ENCODE measurements around the gene PDHB. TPM values are rescaled to one million over a fixed set of nuclear protein-coding genes. Genes with fewer than 3 reads are reported as not detected.
A peak's percentile ranks its signal among the peaks of the same experiment; 100 is the strongest.

Gene PDHB
- total RNA-seq, 2 experiments from 2014 or later: 60.8 to 86.6 TPM

GRCh38 chr3:58383904-58384303 is 49.7 kb downstream of the PDHB start:
- Histone ChIP-seq H4K20me1 (ENCODE audit: insufficient read depth, low read length) (peaks cover 17% of the 10 kb centered on the region; the same call in 1 of the 2 replicates), H3K4me1 (ENCODE audit: insufficient read depth, low read length, poor library complexity, severe bottlenecking) (peaks cover 37% of the 10 kb centered on the region), H3K4me3 (ENCODE audit: low read depth, low read length, poor library complexity, severe bottlenecking) (no peak overlapping the region), H3K9me2 (ENCODE audit: insufficient read depth, low read length) (no peaks in the 10 kb centered on the region), H3K36me3 (ENCODE audit: insufficient read depth, low read length) (peaks cover 86% of the 10 kb centered on the region), H2AFZ (ENCODE audit: low read length) (no peak overlapping the region), H3K27ac (ENCODE audit: low read depth, low read length, poor library complexity, severe bottlenecking) (peak overlapping the region; percentile 38), H3K9me3 (ENCODE audit: low read length) (no peaks in the 10 kb centered on the region), H3K79me2 (ENCODE audit: insufficient read depth, low read depth, low read length) (peaks cover 14% of the 10 kb centered on the region; the same call in 1 of the 2 replicates), H3K4me2 (ENCODE audit: low read length) (no peak overlapping the region)
- TF ChIP-seq, protein P1, sequence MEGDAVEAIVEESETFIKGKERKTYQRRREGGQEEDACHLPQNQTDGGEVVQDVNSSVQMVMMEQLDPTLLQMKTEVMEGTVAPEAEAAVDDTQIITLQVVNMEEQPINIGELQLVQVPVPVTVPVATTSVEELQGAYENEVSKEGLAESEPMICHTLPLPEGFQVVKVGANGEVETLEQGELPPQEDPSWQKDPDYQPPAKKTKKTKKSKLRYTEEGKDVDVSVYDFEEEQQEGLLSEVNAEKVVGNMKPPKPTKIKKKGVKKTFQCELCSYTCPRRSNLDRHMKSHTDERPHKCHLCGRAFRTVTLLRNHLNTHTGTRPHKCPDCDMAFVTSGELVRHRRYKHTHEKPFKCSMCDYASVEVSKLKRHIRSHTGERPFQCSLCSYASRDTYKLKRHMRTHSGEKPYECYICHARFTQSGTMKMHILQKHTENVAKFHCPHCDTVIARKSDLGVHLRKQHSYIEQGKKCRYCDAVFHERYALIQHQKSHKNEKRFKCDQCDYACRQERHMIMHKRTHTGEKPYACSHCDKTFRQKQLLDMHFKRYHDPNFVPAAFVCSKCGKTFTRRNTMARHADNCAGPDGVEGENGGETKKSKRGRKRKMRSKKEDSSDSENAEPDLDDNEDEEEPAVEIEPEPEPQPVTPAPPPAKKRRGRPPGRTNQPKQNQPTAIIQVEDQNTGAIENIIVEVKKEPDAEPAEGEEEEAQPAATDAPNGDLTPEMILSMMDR (conservative IDR thresholded peaks at IDR 0.05; ENCODE audit: low read length): no peak
- BruUV-seq (replicated peaks): no TSS peak
- no peak for DNase-seq (ENCODE audit: low spot score)
- CTCF ChIA-PET (ENCODE audit: unreplicated experiment): no interaction called here
- intact Hi-C loops (cut with micrococcal nuclease; ENCODE audit: unreplicated experiment): no loop called here
- POLR2A ChIA-PET: interaction anchor here (1.0 to 1.3 kb wide), 2 partner anchors 10 to 43 kb away, joined by 4 to 6 read pairs; no protein-coding TSS in a partner anchor

DNA sequence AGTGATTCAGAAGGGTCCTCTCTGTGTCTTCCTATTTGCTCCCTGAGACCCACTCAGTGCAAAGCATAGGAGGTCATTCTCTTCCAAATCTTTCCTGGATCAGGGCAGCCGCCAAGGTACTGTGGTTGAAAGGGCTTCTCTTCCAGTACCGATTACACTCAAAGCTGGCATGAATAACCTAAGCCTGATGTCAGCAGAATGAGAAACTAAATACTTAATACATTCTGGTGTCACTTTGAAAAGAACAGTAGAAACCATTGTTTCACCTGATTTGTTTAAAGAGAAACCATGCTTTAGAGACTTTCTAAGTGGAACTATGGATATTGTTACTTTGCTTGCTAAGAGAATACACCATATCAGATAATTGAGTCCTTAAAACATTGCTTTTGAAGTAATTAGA is 50.2 kb downstream of the PDHB start:
- Histone ChIP-seq H3K27ac (ENCODE audit: low read depth, low read length, poor library complexity, severe bottlenecking) (no peak overlapping the region), H3K36me3 (ENCODE audit: insufficient read depth, low read length) (peaks cover 84% of the 10 kb centered on the region)
- CTCF ChIA-PET (ENCODE audit: unreplicated experiment): no interaction called here

GRCh38 chr3:58379351-58380073 is 54.1 kb downstream of the PDHB start:
- Histone ChIP-seq H3K79me2 (ENCODE audit: insufficient read depth, low read depth, low read length) (peaks cover 24% of the 10 kb centered on the region), H3K4me1 (ENCODE audit: insufficient read depth, low read length, poor library complexity, severe bottlenecking) (peaks cover 17% of the 10 kb centered on the region), H3K4me3 (ENCODE audit: low read depth, low read length, poor library complexity, severe bottlenecking) (no peak overlapping the region), H3K9me2 (ENCODE audit: insufficient read depth, low read length) (no peaks in the 10 kb centered on the region), H2AFZ (ENCODE audit: low read length) (no peak overlapping the region), H4K20me1 (ENCODE audit: insufficient read depth, low read length) (no peaks in the 10 kb centered on the region; the same call in 1 of the 2 replicates), H3K27ac (ENCODE audit: low read depth, low read length, poor library complexity, severe bottlenecking) (no peak overlapping the region), H3K36me3 (ENCODE audit: insufficient read depth, low read length) (peaks cover 70% of the 10 kb centered on the region), H3K4me2 (ENCODE audit: low read length) (no peak overlapping the region), H3K9me3 (ENCODE audit: low read length) (no peaks in the 10 kb centered on the region)
- no TSS peak for BruUV-seq (replicated peaks)
- POLR2A ChIA-PET: interaction anchor here (0.5 to 1.3 kb wide), 3 partner anchors 23 to 1751 kb away, joined by 3 to 8 read pairs (median 3); no protein-coding TSS in a partner anchor
- CTCF ChIA-PET (ENCODE audit: unreplicated experiment): no interaction called here
- intact Hi-C loops (cut with micrococcal nuclease; ENCODE audit: unreplicated experiment): no loop called here
- no peak for DNase-seq (ENCODE audit: low spot score)
- TF ChIP-seq, protein P1 (conservative IDR thresholded peaks at IDR 0.05; ENCODE audit: low read length): no peak
- no peak for TF ChIP-seq EZH2phosphoT487 (IDR thresholded peaks at IDR 0.05; ENCODE audit: borderline replicate concordance, low read depth, low read length)

More for the DNA sequence above, 50.2 kb downstream of the PDHB start:
- no TSS peak for BruUV-seq (replicated peaks)
- POLR2A ChIA-PET: interaction anchor here (1.0 kb wide), 1 partner anchor 10 kb away, joined by 4 read pairs; no protein-coding TSS in a partner anchor
- Histone ChIP-seq H3K4me1 (ENCODE audit: insufficient read depth, low read length, poor library complexity, severe bottlenecking) (peaks cover 33% of the 10 kb centered on the region), H3K9me3 (ENCODE audit: low read length) (no peaks in the 10 kb centered on the region), H4K20me1 (ENCODE audit: insufficient read depth, low read length) (peaks cover 14% of the 10 kb centered on the region; the same call in 1 of the 2 replicates), H3K9me2 (ENCODE audit: insufficient read depth, low read length) (no peaks in the 10 kb centered on the region), H3K4me2 (ENCODE audit: low read length) (no peak overlapping the region), H2AFZ (ENCODE audit: low read length) (no peak overlapping the region), H3K79me2 (ENCODE audit: insufficient read depth, low read depth, low read length) (peaks cover 10% of the 10 kb centered on the region; the same call in 1 of the 2 replicates), H3K4me3 (ENCODE audit: low read depth, low read length, poor library complexity, severe bottlenecking) (no peak overlapping the region)
- TF ChIP-seq EZH2phosphoT487 (IDR thresholded peaks at IDR 0.05; ENCODE audit: borderline replicate concordance, low read depth, low read length): no peak
- TF ChIP-seq, protein P1 (conservative IDR thresholded peaks at IDR 0.05; ENCODE audit: low read length): no peak
- no peak for DNase-seq (ENCODE audit: low spot score)
- intact Hi-C loops (cut with micrococcal nuclease; ENCODE audit: unreplicated experiment): no loop called here
